GM12873 (cell line): ENCODE results near the gene LIPI.

ENCODE experiments used
- CTCF ChIP-seq: IDR thresholded peaks from 2 replicates; pipeline ENCODE4 v1.5.1; 2012; ENCODE audit warnings: low read depth, mild to moderate bottlenecking, moderate library complexity, low read length, control low read depth; ENCODE audit not compliant: insufficient read depth; ENCODE audit errors: missing control alignments

Gene LIPI

DNA sequence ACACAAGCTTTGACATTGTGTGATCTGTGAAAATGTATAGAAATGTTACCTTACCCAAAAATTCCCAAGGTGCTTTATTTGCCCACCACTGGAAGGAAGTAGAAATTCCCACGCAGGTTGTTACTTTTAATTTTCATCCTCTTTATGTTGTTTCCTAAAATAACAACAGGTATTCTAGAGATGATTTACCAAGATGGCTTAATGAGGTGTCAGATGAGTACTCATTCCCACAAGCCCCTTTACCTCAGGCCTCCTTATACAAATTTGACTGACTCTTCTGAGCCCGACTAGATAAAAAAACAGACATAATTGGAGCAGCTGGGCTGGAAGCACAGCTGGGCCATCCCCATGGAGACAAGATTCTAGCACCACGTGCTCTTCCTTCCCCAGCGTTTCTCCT, 114.6 kb downstream of the LIPI start:
- no peak for TF ChIP-seq CTCF

DNA sequence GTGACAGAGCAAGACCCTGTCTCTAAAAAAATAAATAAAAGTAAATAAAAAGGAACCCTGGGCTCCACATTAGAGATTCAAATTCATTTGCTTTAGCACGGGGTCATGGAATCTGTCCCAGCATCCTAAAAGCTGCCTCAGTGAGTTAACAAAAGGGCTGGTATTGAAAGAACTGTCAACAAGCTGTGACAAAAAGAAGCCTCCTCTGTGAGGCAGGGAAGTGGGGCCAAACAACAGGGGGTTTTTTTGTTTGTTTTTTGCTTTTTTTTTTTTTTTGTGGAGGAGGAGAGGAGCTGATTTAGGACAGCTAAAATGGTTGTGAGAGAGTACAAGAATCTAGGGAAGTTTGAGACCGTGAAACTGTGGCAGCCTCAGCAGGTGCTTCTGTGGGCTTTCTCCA, 115.7 kb downstream of the LIPI start:
- TF ChIP-seq CTCF, result no peak

DNA sequence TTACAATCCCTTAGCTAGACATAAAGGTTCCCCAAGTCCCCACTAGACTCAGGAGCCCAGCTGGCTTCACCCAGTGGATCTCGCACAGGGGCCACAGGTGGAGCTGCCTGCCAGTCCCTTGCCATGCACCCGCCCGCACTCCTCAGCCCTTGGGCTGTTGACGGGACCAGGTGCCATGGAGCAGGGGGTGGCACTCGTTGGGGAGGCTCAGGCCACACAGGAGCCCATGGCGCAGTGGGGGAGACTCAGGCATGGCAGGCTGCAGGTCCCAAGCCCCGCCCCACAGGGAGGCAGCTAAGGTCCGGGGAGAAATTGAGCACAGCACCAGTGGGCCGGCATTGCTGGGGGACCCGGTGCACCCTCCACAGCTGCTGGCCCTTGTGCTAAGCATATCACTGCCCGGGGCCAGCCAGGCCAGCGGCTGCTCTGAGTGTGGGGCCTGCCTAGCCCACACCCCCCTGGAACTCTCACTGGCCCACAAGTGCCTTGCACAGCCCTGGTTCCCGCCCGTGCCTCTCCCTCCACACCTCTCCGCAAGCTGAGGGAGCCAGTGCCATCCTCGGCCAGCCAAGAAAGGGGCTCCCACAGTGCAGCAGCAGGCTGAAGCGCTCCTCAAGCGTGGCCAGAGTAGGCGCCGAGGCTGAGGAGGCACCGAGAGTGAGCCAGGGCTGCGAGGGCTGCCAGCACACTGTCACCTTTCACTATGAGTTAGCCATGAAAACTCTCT, 117.8 kb downstream of the LIPI start:
- TF ChIP-seq CTCF, result no peak

DNA sequence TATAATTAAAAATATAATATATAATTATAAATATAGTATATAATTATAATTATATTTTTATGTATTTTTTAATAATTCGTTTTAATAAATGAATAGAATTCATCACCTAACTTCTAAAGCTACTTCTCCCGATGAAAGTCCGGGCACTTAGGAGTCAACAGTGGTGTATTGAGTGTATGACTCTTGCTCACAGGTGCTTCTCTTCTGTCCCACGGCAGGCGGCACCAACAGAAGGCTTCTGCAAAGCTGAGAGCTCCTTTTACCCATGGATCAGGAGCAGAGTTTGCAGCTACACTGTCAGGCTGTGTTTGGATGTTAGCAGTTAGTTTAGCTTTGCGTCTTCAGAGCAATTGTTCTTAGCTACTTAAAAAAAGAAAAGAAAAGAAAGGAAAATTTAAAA, 122.4 kb downstream of the LIPI start:
- no peak for TF ChIP-seq CTCF

GRCh38 chr21:14086553-14086952, 124.2 kb downstream of the LIPI start:
- no peak for TF ChIP-seq CTCF

DNA sequence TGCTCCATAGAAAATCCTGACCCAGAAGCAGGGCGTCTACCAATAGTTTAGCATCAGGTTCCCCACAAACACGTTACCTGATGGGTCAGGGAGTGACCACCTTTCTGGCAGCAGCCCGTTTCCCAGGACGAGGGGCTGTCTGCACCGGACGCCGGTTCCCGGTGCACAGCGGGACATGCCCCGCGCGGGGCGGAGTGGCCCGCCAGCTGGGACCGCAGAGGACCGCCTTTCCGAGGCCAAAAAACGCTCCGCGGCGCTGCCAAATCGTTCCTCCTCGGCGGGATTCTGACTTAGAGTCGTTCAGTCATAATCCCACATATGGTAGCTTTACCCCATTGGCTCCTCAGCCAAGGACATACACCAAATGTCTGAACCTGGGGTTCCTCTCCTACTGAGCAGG, 126.1 kb downstream of the LIPI start:
- no peak for TF ChIP-seq CTCF

DNA sequence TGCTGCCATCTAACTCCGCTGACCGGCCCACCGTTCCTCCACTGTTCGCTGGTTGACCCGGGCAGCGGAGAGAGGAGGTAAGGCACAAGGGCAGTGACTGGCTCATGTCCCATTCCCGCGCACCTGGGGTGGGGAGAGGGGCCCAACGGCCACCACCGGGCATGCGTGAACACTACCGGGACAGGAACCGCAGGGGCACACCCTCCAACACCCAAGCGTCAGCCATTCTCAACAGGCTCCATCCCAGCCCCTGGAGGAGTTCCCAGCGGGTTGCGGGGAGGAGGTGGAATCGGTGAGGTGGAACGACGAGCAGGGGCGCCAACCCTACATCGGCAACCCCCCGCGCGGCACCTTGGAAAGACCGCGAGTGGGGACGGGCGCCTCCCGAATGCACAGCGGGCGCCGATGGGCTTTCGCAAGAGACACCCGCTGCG, 126.7 kb downstream of the LIPI start:
- TF ChIP-seq CTCF, result no peak
